ENCODE data around the gene CHST15.

CHST15 gene

DNA sequence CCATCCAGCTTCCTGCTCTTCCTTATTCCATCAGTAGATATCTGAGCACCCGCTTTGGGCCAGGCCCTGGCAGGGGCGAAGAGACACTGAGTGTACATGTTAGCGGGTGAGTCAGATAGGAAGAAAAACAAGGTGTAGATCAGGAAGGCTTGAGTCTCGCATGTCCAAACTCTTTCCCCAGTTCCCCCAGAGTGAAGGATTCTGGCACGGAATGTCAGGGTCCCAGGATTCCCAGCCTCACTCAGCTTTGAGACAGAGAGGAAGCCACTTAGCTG lies 24.1 kb upstream of the CHST15 start:
- no peak for TF ChIP-seq CTCF (conservative IDR thresholded peaks at IDR 0.05; ENCODE audit: low read length)
- no peak overlapping the region for H3K4me3 ChIP-seq (ENCODE audit: low read length)
- DNase-seq (ENCODE audit: low read depth), result no peak

DNA sequence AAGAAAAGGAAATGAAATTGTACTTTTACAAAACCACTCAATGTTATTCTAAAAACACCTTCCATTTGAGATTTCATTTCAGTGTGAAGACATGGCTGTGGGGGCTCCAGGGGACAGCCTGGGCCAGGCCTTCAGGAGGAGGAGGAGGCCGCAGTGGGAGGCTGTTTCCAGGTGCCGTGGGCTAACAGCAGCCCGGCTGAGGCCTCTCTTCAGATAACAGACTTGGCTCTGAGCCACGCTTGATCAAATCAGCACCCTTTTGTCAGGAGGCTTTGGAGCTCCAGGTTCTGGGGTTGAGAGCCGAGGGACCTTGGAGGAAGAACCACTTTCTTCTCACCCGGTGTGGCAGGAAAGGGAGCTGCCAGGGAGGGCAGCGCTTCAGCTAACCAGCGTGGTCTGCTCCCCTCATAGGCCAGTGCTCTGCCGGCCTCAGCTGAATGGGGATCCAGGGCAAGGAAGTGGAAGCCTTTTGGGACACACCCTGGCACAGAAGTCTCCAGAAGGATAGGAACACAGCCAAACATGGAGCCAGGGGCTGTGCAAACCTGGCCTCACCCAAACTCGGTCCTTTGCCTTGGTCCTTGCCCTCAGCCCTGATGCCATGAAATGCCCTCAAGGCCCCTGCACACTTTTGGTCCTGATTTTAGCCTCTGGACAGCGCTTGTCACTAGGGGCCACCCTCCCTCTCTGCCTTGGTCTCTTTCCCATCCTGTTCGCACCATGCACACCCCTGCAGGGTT lies 23.5 kb upstream of the CHST15 start:
- no peak for DNase-seq (ENCODE audit: low read depth)
- H3K4me3 ChIP-seq (ENCODE audit: low read length), result no peak overlapping the region
- TF ChIP-seq CTCF (conservative IDR thresholded peaks at IDR 0.05; ENCODE audit: low read length), result no peak

DNA sequence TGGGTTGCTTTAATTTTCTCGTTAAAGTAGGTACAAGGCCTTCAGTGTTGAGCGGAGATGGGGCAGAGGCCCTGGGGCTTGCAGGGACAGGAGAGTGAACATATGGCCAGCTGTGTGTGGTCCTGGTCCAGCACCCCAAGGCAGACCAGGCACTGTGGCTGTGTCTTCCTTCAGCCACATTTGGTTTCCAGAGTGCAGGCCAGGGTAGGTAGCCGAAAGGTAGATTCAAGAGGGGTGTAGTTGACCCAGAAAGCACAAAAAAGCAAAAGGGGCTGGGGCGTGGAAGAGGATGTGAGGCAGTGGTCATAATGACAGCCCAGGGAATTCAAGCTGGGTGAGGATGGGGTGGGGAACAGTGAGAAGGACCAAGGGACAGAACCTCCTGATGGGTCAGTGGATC lies 21.3 kb upstream of the CHST15 start:
- no peak overlapping the region for H3K4me3 ChIP-seq (ENCODE audit: low read length)
- no peak for TF ChIP-seq CTCF (conservative IDR thresholded peaks at IDR 0.05; ENCODE audit: low read length)
- no peak for DNase-seq (ENCODE audit: low read depth)

DNA sequence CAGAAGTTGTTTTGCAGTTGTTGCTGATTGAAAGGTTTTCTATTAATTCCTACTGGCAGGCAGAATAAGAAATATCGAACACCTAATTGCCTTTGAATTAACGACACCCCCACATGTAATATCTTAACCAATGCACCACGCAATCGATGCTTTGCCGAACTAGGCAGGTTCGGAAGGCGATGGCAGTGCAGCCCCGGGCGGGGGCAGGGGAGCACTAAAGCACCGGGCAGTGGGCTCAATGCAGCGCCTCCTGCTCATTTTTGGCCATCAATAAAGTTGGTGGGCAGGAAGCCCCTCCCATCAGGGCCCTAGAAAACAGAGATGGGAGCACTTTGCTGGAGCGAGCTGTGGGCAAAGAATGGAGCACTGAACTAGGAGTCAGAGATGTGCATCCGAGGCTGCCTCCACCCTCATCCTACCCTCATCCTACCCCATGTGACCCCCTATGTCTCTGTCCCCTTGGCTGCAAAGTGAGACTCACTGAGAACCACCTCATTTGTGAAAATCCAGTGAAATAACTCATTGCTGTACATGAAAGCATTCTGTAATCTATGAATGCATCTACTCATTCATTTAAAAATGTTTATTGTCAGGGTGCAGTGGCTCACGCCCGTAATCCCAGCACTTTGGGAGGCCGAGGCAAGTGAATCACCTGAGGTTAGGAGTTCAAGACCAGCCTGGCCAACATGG lies 19.6 kb upstream of the CHST15 start:
- no peak for TF ChIP-seq CTCF (conservative IDR thresholded peaks at IDR 0.05; ENCODE audit: low read length)
- DNase-seq (ENCODE audit: low read depth), result no peak

GRCh38 chr10:124110882-124111281 lies 17.5 kb upstream of the CHST15 start:
- no peak overlapping the region for H3K4me3 ChIP-seq (ENCODE audit: low read length)
- no peak for TF ChIP-seq CTCF (conservative IDR thresholded peaks at IDR 0.05; ENCODE audit: low read length)
- DNase-seq (ENCODE audit: low read depth), result no peak

More for the DNA sequence above, 19.6 kb upstream of the CHST15 start:
- no peak overlapping the region for H3K4me3 ChIP-seq (ENCODE audit: low read length)

DNA sequence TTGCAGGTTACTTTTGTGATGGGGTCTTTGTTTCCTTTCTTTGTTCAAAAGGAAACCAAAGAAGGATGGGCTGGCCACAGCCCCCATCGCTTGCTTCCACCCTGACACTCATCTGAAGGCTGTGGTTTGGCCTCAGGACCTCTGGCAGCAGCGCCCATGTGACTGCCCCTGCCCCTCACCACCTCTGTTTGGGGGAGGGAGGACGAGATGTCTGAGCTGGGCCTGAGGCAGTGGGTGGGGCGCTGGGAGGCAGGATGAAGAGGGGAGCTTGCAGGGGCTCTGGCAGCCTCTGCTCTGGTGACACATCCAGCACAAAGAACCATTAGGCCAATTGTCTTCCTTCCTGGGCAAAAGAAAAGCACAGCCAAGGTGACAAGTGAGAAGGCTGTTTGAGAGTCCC lies 15.9 kb upstream of the CHST15 start:
- no peak for TF ChIP-seq CTCF (conservative IDR thresholded peaks at IDR 0.05; ENCODE audit: low read length)
- no peak overlapping the region for H3K4me3 ChIP-seq (ENCODE audit: low read length)
- no peak for DNase-seq (ENCODE audit: low read depth)

GRCh38 chr10:124107072-124107471 lies 13.7 kb upstream of the CHST15 start:
- TF ChIP-seq CTCF (conservative IDR thresholded peaks at IDR 0.05; ENCODE audit: low read length), result no peak
- no peak for DNase-seq (ENCODE audit: low read depth)
- H3K4me3 ChIP-seq (ENCODE audit: low read length), result no peak overlapping the region
